HTERT RPE-1 (cell line): ENCODE measurements around the gene NTRK3.

Experiments
- in situ Hi-C: fragments of 300-500 bp; cut with MboI; formaldehyde crosslinking; loops from 4 replicates; pipeline ENCODE4 v1.14.3; 2020; ENCODE audit warnings: low sequenced_read_pairs

The NTRK3 gene

GRCh38 chr15:87907676-87908446 is 348.7 kb downstream of the NTRK3 start:
- in situ Hi-C loops = no loop called here

- in situ Hi-C loops = no loop called here
These were observed 350.1 kb downstream of the NTRK3 start for GRCh38 chr15:87906444-87906843.

GRCh38 chr15:87902772-87903426 is 353.6 kb downstream of the NTRK3 start:
- in situ Hi-C loops = no loop called here

GRCh38 chr15:87901926-87902690 is 354.4 kb downstream of the NTRK3 start:
- in situ Hi-C loops = no loop called here

- in situ Hi-C loops = no loop called here
These were observed 355.5 kb downstream of the NTRK3 start for GRCh38 chr15:87901008-87901407.

GRCh38 chr15:87896936-87897335 is 359.6 kb downstream of the NTRK3 start:
- in situ Hi-C loops = no loop called here

GRCh38 chr15:87887177-87887576 is 369.4 kb downstream of the NTRK3 start:
- in situ Hi-C loops = no loop called here

GRCh38 chr15:87881026-87881425 is 375.5 kb downstream of the NTRK3 start:
- in situ Hi-C loops = no loop called here

- in situ Hi-C loops = no loop called here
These were observed 378.6 kb downstream of the NTRK3 start for GRCh38 chr15:87877822-87878542.

GRCh38 chr15:87877114-87877810 is 379.3 kb downstream of the NTRK3 start:
- in situ Hi-C loops = no loop called here

- in situ Hi-C loops = no loop called here
These were observed 381.4 kb downstream of the NTRK3 start for GRCh38 chr15:87874896-87875711.

- in situ Hi-C loops = no loop called here
These were observed 383.0 kb downstream of the NTRK3 start for GRCh38 chr15:87873516-87873915.

GRCh38 chr15:87871731-87872320 is 384.7 kb downstream of the NTRK3 start:
- in situ Hi-C loops = no loop called here

GRCh38 chr15:87871258-87871681 is 385.3 kb downstream of the NTRK3 start:
- in situ Hi-C loops = no loop called here

GRCh38 chr15:87866961-87867360 is 389.6 kb downstream of the NTRK3 start:
- in situ Hi-C loops = no loop called here

- in situ Hi-C loops = no loop called here
These were observed 393.4 kb downstream of the NTRK3 start for GRCh38 chr15:87863152-87863551.

GRCh38 chr15:87860743-87861142 is 395.8 kb downstream of the NTRK3 start:
- in situ Hi-C loops = no loop called here

GRCh38 chr15:87858651-87859050 is 397.9 kb downstream of the NTRK3 start:
- in situ Hi-C loops = no loop called here

- in situ Hi-C loops = no loop called here
These were observed 405.0 kb downstream of the NTRK3 start for GRCh38 chr15:87851497-87851896.
